Mesenchymal stem cell (in vitro differentiated cells and primary cell): ENCODE measurements around the gene RAP1GAP.

ENCODE experiments used
- DNase-seq: peaks from one replicate; pipeline ENCODE4 v3.0.0-alpha.2; 2013
- H2AFZ ChIP-seq: one replicate; pipeline ENCODE4 v1.6.1; 2013; ENCODE audit warnings: low read depth, mild to moderate bottlenecking, control low read depth, inconsistent platforms, low read length, moderate library complexity
- H2AK5ac ChIP-seq: 2 replicates; pipeline ENCODE4 v1.6.1; 2013; ENCODE audit warnings: low read length, moderate library complexity, mild to moderate bottlenecking, inconsistent platforms; ENCODE audit not compliant: severe bottlenecking
- H2BK120ac ChIP-seq: one replicate; pipeline ENCODE4 v1.6.1; 2013; ENCODE audit warnings: low read depth, mild to moderate bottlenecking, inconsistent platforms, low read length, moderate library complexity
- H2BK12ac ChIP-seq, 2 experiments: one replicate each; pipeline ENCODE4 v1.6.1; 2013; ENCODE audit warnings: inconsistent platforms in 2 of 2, low read length in 2 of 2, mild to moderate bottlenecking in 2 of 2, moderate library complexity in 2 of 2, control low read depth in 1 of 2
- H2BK15ac ChIP-seq: one replicate; pipeline ENCODE4 v1.6.1; 2013; ENCODE audit warnings: mild to moderate bottlenecking, low read depth, inconsistent platforms; ENCODE audit not compliant: poor library complexity, severe bottlenecking
- H2BK5ac ChIP-seq: 2 replicates; pipeline ENCODE4 v1.6.1; 2013; ENCODE audit warnings: low read depth, mild to moderate bottlenecking, low read length, control low read depth, inconsistent platforms; ENCODE audit not compliant: poor library complexity, severe bottlenecking
- H3K14ac ChIP-seq, 2 experiments: one replicate each; pipeline ENCODE4 v1.6.1; 2013; ENCODE audit warnings: inconsistent platforms in 2 of 2, low read length in 2 of 2, control low read depth in 1 of 2, mild to moderate bottlenecking in 1 of 2, moderate library complexity in 1 of 2
- H3K18ac ChIP-seq, 2 experiments: one replicate each; pipeline ENCODE4 v1.6.1; 2013; ENCODE audit warnings: inconsistent platforms in 2 of 2, low read length in 2 of 2, control low read depth in 1 of 2, low read depth in 1 of 2, mild to moderate bottlenecking in 1 of 2
- H3K23ac ChIP-seq, 2 experiments: one replicate each; pipeline ENCODE4 v1.6.1; 2013; ENCODE audit warnings: inconsistent platforms in 2 of 2, low read length in 2 of 2, mild to moderate bottlenecking in 2 of 2, moderate library complexity in 2 of 2, control low read depth in 1 of 2
- H3K27ac ChIP-seq: 2 replicates; pipeline ENCODE4 v1.5.1; 2013; ENCODE audit warnings: mild to moderate bottlenecking, moderate library complexity, low read length, control low read depth, inconsistent platforms; ENCODE audit not compliant: poor library complexity, severe bottlenecking
- H3K27me3 ChIP-seq, 2 experiments: 2 replicates each; pipeline versions ENCODE4 v1.6.1 to v1.7.0; 2013; ENCODE audit warnings: low read length in 2 of 2, mild to moderate bottlenecking in 2 of 2, moderate library complexity in 2 of 2, control low read depth in 1 of 2, inconsistent platforms in 1 of 2; ENCODE audit not compliant: control insufficient read depth in 1 of 2, insufficient read depth in 1 of 2
- H3K36me3 ChIP-seq, 2 experiments: 2 replicates each; pipeline versions ENCODE4 v1.6.1 to v1.7.0; 2013; ENCODE audit warnings: low read length in 2 of 2, control low read depth in 1 of 2, inconsistent platforms in 1 of 2, low read depth in 1 of 2, mild to moderate bottlenecking in 1 of 2; ENCODE audit not compliant: insufficient read depth in 2 of 2, control insufficient read depth in 1 of 2
- H3K4ac ChIP-seq, 2 experiments: one replicate each; pipeline ENCODE4 v1.6.1; 2013; ENCODE audit warnings: inconsistent platforms in 2 of 2, low read length in 2 of 2, mild to moderate bottlenecking in 2 of 2, moderate library complexity in 2 of 2, control low read depth in 1 of 2, low read depth in 1 of 2
- H3K4me1 ChIP-seq: 2 replicates; pipeline ENCODE4 v1.6.1; 2013; ENCODE audit warnings: low read depth, low read length, control low read depth; ENCODE audit not compliant: control insufficient read depth, insufficient read depth
- H3K4me2 ChIP-seq: 2 replicates; pipeline ENCODE4 v1.6.1; 2013; ENCODE audit warnings: low read length, mild to moderate bottlenecking, inconsistent platforms; ENCODE audit not compliant: poor library complexity, severe bottlenecking
- H3K4me3 ChIP-seq, 2 experiments: 2 replicates each; pipeline versions ENCODE4 v1.5.1 to v1.7.0; 2013; ENCODE audit warnings: low read length in 2 of 2, mild to moderate bottlenecking in 2 of 2, control low read depth in 1 of 2, low read depth in 1 of 2; ENCODE audit not compliant: insufficient read depth in 1 of 2
- H3K79me1 ChIP-seq: replicated peaks from 2 replicates; pipeline ENCODE4 v1.6.1; 2013; ENCODE audit warnings: mild to moderate bottlenecking, control low read depth, low read length, inconsistent platforms; ENCODE audit not compliant: poor library complexity, severe bottlenecking
- H3K9ac ChIP-seq: 2 replicates; pipeline ENCODE4 v1.7.0; 2013; ENCODE audit warnings: mild to moderate bottlenecking, low read length, moderate library complexity
- H3K9me3 ChIP-seq: 2 replicates; pipeline ENCODE4 v1.7.0; 2013; ENCODE audit warnings: mild to moderate bottlenecking, low read length; ENCODE audit not compliant: control insufficient read depth
- H4K8ac ChIP-seq: one replicate; pipeline ENCODE4 v1.6.1; 2013; ENCODE audit warnings: inconsistent platforms, mild to moderate bottlenecking, low read length, moderate library complexity
- H4K91ac ChIP-seq: one replicate; pipeline ENCODE4 v1.6.1; 2013; ENCODE audit warnings: mild to moderate bottlenecking, low read length, inconsistent platforms
- WGBS: methylation state at CpG from one replicate; pipeline ENCODE4 v1.1.7; 2013; ENCODE audit warnings: mixed read lengths; 5-methylcytosine and 5-hydroxymethylcytosine counted together

The RAP1GAP gene

DNA sequence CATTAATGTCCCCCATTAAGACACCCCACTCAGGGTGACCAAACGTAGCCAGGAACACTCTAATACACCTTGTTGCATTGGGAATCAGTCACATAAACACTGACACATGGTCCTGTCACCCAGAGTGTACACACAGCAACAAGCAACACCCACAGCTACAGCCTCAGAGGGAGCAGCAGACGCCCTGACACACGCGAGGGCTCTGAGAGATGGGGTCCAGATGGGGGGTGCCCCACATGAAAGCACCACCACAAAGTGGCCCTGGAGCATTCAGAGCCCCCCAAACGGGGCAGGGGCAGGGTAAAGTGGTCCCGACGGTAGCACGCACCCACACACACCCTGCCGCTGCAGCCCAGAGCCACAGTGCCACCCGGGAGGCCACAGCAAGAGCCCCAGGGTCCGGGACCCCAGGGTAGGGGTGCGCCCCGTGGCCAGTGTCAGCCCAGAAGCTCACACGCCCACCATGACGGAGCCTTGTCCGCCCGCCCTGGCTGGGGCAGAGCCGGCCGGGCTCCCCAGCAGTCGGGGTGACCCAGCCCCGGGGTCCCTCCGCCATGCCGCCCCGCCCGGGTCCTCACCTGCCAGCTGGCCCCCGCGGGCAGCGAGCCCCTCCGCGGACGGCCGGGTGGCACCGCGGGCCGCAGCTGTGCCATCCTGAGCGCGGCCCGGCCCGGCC is 47.3 kb downstream of the RAP1GAP start:
- Histone ChIP-seq H3K4me1 (peaks cover 29% of the 10 kb centered on the region), H2BK120ac (no peak overlapping the region), H3K9me3 (no peaks in the 10 kb centered on the region), H2BK15ac (peak overlapping the region; percentile 15), H2AFZ (peak overlapping the region; percentile 29), H2BK5ac (peak overlapping the region; percentile 20), H3K4ac (no peak overlapping the region), H3K4me3 (peak overlapping the region in 1 of 2 experiments; percentile 45), H3K18ac (no peak overlapping the region), H2BK12ac (no peak overlapping the region), H3K36me3 (no peaks in the 10 kb centered on the region), H4K91ac (no peak overlapping the region), H3K27me3 (peaks cover 14 to 80% of the 10 kb centered on the region in 2 experiments), H3K9ac (no peak overlapping the region), H4K8ac (no peak overlapping the region), H3K79me1 (no peaks in the 10 kb centered on the region), H3K27ac (no peak overlapping the region), H2AK5ac (no peak overlapping the region), H3K4me2 (peak overlapping the region; percentile 64), H3K14ac (no peak overlapping the region), H3K23ac (no peak overlapping the region)
- WGBS = 23% methylated on average over 29 of the region's 39 CpGs
- no peak for DNase-seq

DNA sequence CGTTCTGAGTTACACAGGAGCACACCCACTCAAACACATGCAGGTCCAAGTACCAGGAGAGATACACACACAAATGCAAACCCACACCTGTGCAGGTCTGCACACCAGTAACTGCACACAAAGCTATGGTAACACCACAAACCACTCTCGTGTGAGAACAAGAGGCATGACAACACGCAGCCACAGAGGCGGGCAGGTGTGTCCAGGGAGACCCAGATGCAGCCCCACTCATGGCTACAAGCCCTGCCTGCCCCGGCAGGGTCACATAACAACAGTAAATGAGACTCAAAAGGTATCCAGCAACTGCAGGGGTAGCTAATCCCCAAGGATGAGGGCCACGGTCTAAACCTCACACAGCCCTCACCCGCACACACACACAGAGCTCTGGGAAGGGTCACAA is 48.1 kb downstream of the RAP1GAP start:
- Histone ChIP-seq H3K9me3 (no peaks in the 10 kb centered on the region), H3K4ac (no peak overlapping the region), H3K27me3 (peaks cover 14 to 81% of the 10 kb centered on the region in 2 experiments), H4K8ac (no peak overlapping the region), H3K36me3 (peaks cover 0 to 2% of the 10 kb centered on the region in 2 experiments), H2AK5ac (no peak overlapping the region), H2BK15ac (no peak overlapping the region), H3K27ac (no peak overlapping the region), H3K4me3 (no peak overlapping the region), H3K79me1 (no peaks in the 10 kb centered on the region), H4K91ac (no peak overlapping the region), H2BK5ac (no peak overlapping the region), H3K4me2 (no peak overlapping the region), H2BK12ac (no peak overlapping the region), H3K14ac (no peak overlapping the region), H3K4me1 (peaks cover 26% of the 10 kb centered on the region), H3K9ac (no peak overlapping the region), H2AFZ (no peak overlapping the region), H3K18ac (no peak overlapping the region), H2BK120ac (no peak overlapping the region), H3K23ac (no peak overlapping the region)
- no peak for DNase-seq
- WGBS = 76% methylated on average over 7 of the region's 7 CpGs

DNA sequence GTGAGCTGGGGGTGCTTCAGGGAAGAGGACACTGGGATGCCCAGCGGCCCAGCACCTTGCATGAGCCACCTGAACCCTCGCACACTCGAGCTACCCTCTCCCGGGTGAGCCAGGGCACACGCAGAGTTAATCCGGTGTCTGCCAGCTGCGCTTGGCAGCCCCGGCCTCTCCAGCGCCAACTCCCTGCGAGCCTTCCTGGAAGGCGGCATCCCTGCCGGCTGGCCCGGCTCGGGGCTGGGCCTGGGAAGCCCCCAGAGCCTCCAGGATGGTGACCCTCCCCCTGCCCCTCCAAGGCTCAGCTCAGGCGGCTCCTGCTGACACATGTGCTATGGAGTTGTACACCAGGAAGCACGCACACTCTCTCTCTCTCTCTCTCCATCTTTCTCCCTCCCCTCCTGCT is 48.7 kb downstream of the RAP1GAP start:
- Histone ChIP-seq H3K9ac (no peak overlapping the region), H2BK5ac (no peak overlapping the region), H3K14ac (no peak overlapping the region), H3K27ac (no peak overlapping the region), H4K8ac (no peak overlapping the region), H3K36me3 (peaks cover 0 to 2% of the 10 kb centered on the region in 2 experiments), H2BK15ac (no peak overlapping the region), H3K9me3 (no peaks in the 10 kb centered on the region), H3K27me3 (peaks cover 14 to 80% of the 10 kb centered on the region in 2 experiments), H3K4me2 (no peak overlapping the region), H3K23ac (no peak overlapping the region), H2AK5ac (no peak overlapping the region), H3K4me3 (no peak overlapping the region), H3K79me1 (no peaks in the 10 kb centered on the region), H4K91ac (no peak overlapping the region), H2BK12ac (no peak overlapping the region), H3K4me1 (peaks cover 26% of the 10 kb centered on the region), H2AFZ (no peak overlapping the region), H3K4ac (no peak overlapping the region), H3K18ac (no peak overlapping the region), H2BK120ac (no peak overlapping the region)
- 71% methylated on average over 16 of the region's 16 CpGs for WGBS
- no peak for DNase-seq

DNA sequence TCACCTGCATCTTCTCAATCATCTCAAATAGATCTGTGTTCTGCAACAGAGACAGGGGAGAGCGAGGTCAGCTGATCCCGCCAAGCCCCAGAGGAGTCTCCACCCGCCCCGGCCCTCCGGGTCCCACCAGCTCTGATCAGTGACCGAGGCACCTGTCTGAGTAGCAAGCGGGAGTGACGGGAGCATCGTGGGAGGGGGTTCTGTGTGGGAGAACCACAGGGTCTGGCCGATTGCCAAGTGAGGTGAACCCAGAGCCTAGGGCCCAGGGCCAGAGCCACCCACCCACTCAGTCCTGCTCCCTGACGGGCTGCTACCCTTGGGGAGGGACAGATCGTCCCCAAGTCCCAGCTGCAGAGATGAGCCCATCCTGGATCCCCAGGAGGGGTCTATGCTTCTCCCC is 49.1 kb downstream of the RAP1GAP start:
- H3K4ac ChIP-seq = no peak overlapping the region
- no peak overlapping the region for H3K27ac ChIP-seq
- H3K23ac ChIP-seq = no peak overlapping the region
- no peak for DNase-seq
- no peak overlapping the region for H2AK5ac ChIP-seq
- no peaks in the 10 kb centered on the region for H3K9me3 ChIP-seq
- no peak overlapping the region for H4K91ac ChIP-seq
- no peak overlapping the region for H2BK15ac ChIP-seq
- H3K14ac ChIP-seq = no peak overlapping the region
- H2BK12ac ChIP-seq = no peak overlapping the region
- H3K79me1 ChIP-seq = no peaks in the 10 kb centered on the region
- H3K4me2 ChIP-seq = no peak overlapping the region
- H3K27me3 ChIP-seq = peaks cover 14 to 75% of the 10 kb centered on the region in 2 experiments
- H3K18ac ChIP-seq = no peak overlapping the region
- no peak overlapping the region for H3K9ac ChIP-seq
- 77% methylated on average over 12 of the region's 12 CpGs for WGBS
- peaks cover 26% of the 10 kb centered on the region for H3K4me1 ChIP-seq
- peaks cover 0 to 2% of the 10 kb centered on the region in 2 experiments for H3K36me3 ChIP-seq
- no peak overlapping the region for H4K8ac ChIP-seq
- H3K4me3 ChIP-seq = no peak overlapping the region
- H2BK120ac ChIP-seq = no peak overlapping the region
- H2BK5ac ChIP-seq = no peak overlapping the region
- H2AFZ ChIP-seq = no peak overlapping the region
